AG04450 (cell line): ENCODE results near the gene VPS37C. TPM values are rescaled to one million over a fixed set of nuclear protein-coding genes. Genes with fewer than 3 reads are reported as not detected.

Source experiments
- CTCF ChIA-PET: fragments of 300-600, 350-600 bp; formaldehyde crosslinking; extraction: SDS; loops from one replicate; lab custom pipeline; 2022; ENCODE audit warnings: antibody characterized with exemption, inconsistent platforms; lab: Charles Lee
- POLR2A ChIA-PET: fragments of 350-600 bp; formaldehyde crosslinking; extraction: SDS; loops from one replicate; lab custom pipeline; 2021; ENCODE audit warnings: antibody characterized with exemption, inconsistent platforms; lab: Yijun Ruan, JAX
- DNase-seq: peaks from one replicate; pipeline ENCODE4 v3.0.0-alpha.2; 2011; ENCODE audit warnings: low read depth, low spot score
- H3K27ac ChIP-seq: one replicate; pipeline ENCODE4 v1.5.1; 2012; ENCODE audit warnings: low read depth, low read length, control low read depth
- H3K27me3 ChIP-seq: one replicate; pipeline ENCODE4 v1.6.0; 2012; ENCODE audit warnings: low read length; ENCODE audit not compliant: control insufficient read depth, insufficient read depth
- H3K4me3 ChIP-seq: 2 replicates; pipeline ENCODE4 v1.5.1; 2011; ENCODE audit warnings: mild to moderate bottlenecking, low read depth, low read length, control low read depth
- H3K9me3 ChIP-seq: 2 replicates; pipeline ENCODE4 v1.5.1; 2012; ENCODE audit warnings: low read length; ENCODE audit not compliant: control insufficient read depth, insufficient read depth
- polyA plus RNA-seq: library from polyadenylated mRNA; depleted of rRNA; stranded (reverse); fragments of >200 nt; gene quantifications from 2 replicates; pipeline ENCODE4 v1.2.3, GENCODE V29; 2011
- TF ChIP-seq, protein P1 (sequence below): IDR thresholded peaks from 2 replicates; pipeline ENCODE4 v1.5.1; 2011; ENCODE audit warnings: low read depth, low read length, control low read depth, inconsistent platforms

The VPS37C gene
- polyA plus RNA-seq, 1 experiment, result 10.9 TPM

GRCh38 chr11:61111050-61111435 lies 50.2 kb downstream of the VPS37C start:
- H3K27me3 ChIP-seq, result peaks cover 19% of the 10 kb centered on the region
- ChIA-PET POLR2A (no interaction called here), CTCF (no interaction called here)
- no peak overlapping the region for H3K4me3 ChIP-seq
- no peak overlapping the region for H3K27ac ChIP-seq
- no peak for DNase-seq
- TF ChIP-seq, protein P1, sequence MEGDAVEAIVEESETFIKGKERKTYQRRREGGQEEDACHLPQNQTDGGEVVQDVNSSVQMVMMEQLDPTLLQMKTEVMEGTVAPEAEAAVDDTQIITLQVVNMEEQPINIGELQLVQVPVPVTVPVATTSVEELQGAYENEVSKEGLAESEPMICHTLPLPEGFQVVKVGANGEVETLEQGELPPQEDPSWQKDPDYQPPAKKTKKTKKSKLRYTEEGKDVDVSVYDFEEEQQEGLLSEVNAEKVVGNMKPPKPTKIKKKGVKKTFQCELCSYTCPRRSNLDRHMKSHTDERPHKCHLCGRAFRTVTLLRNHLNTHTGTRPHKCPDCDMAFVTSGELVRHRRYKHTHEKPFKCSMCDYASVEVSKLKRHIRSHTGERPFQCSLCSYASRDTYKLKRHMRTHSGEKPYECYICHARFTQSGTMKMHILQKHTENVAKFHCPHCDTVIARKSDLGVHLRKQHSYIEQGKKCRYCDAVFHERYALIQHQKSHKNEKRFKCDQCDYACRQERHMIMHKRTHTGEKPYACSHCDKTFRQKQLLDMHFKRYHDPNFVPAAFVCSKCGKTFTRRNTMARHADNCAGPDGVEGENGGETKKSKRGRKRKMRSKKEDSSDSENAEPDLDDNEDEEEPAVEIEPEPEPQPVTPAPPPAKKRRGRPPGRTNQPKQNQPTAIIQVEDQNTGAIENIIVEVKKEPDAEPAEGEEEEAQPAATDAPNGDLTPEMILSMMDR, result no peak
- no peaks in the 10 kb centered on the region for H3K9me3 ChIP-seq

GRCh38 chr11:61110255-61111049 lies 50.8 kb downstream of the VPS37C start:
- POLR2A ChIA-PET, result no interaction called here
- CTCF ChIA-PET, result interaction anchor here (0.6 kb wide), 1 partner anchor 288 kb away, joined by 5 read pairs; no protein-coding TSS in a partner anchor

DNA sequence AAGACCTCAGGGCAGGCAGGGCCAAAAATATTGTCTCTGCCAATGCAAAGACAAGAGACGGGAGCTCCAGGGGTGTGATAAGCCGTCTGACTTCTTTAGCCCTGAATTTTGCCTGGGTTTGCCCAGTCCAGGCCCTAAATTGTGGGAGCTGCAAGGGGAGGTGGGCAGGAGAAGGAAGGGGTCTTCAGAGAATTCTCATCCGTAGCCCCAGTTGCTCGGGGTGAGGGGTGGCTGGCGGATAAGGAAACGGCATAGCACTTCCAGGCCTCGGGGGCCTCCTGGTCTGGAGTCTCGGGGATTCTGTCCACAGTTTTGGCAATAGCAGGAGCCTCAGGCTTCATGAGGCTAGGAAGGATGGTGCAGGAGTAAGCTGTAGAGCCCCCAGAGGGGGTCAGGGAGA lies 51.6 kb downstream of the VPS37C start:
- ChIA-PET POLR2A (no interaction called here), CTCF (interaction anchor here (0.6 kb wide), 1 partner anchor 288 kb away, joined by 5 read pairs; no protein-coding TSS in a partner anchor)
- H3K27ac ChIP-seq, result no peak overlapping the region
- no peaks in the 10 kb centered on the region for H3K9me3 ChIP-seq
- H3K4me3 ChIP-seq, result no peak overlapping the region
- peaks cover 12% of the 10 kb centered on the region for H3K27me3 ChIP-seq
- TF ChIP-seq, protein P1, result no peak
- no peak for DNase-seq

More at GRCh38 chr11:61110255-61111049, 50.8 kb downstream of the VPS37C start:
- no peak overlapping the region for H3K27ac ChIP-seq
- no peak overlapping the region for H3K4me3 ChIP-seq
- peaks cover 17% of the 10 kb centered on the region for H3K27me3 ChIP-seq
- TF ChIP-seq, protein P1, result no peak
- no peaks in the 10 kb centered on the region for H3K9me3 ChIP-seq
- DNase-seq, result no peak

DNA sequence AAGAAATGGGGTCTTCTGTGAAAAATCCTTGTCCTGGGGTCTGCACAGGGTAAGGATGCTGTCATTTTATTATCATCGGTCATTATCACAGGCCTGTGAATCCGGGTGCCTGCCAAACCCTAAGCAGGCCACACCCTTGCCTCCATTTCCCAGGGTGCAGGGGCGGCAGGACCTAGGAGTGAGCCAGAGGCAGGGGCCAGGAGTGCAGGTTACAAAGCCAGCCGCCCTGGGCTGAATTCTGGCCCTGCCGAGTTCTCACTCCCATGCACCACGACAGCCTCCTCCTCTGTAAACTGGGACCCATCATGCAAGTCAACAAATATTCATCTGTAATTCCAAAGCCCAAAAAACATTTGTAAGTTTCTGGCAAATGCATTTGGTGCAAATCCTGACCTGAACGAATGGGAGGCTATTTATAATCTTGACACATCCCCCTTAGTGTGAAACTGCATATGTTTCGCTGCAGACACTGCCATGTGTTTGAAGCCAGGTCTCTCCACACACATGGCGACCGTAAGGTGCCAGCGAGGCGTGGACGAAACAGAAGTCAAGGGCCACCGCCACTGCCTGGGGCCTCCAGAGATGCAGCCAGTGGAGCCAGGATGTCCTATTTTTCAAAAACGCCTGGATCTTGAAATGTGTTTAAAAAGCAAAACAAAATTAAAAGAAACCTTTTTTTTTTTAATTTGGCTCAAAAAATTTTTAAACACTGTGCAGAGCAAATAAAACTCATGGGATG lies 52.2 kb downstream of the VPS37C start:
- TF ChIP-seq, protein P1, result no peak
- Histone ChIP-seq H3K4me3 (no peak overlapping the region), H3K9me3 (no peaks in the 10 kb centered on the region), H3K27me3 (peaks cover 12% of the 10 kb centered on the region), H3K27ac (no peak overlapping the region)
- ChIA-PET POLR2A (no interaction called here), CTCF (no interaction called here)
- no peak for DNase-seq

DNA sequence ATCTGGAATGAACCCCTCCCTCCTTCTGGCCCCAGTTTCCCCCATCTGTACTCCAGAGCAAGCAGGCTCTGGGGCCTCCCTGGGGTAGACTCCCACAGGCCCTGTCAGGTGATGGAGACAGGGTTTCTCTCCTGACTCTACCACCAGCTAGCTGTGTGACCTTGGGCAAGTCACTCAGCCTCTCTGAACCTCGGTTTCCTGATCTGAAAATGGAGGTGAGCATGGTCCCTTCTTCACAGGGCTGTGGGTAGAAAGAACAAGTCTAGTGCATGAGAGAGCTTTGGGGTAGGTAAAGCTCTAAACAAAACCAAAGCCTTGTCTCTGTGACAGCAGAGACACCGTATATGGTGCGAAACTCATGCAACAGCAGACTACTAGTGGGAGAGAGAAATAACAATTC lies 53.3 kb downstream of the VPS37C start:
- Histone ChIP-seq H3K27ac (no peak overlapping the region), H3K27me3 (peaks cover 9% of the 10 kb centered on the region), H3K9me3 (no peaks in the 10 kb centered on the region), H3K4me3 (no peak overlapping the region)
- POLR2A ChIA-PET, result no interaction called here
- CTCF ChIA-PET, result interaction anchor here (1.4 kb wide), 1 partner anchor 21 kb away, joined by 4 read pairs; no protein-coding TSS in a partner anchor
- TF ChIP-seq, protein P1, result no peak
- no peak for DNase-seq
